ENCODE measurements around the gene LSR. TPM values are rescaled to one million over a fixed set of nuclear protein-coding genes. Genes with fewer than 3 reads are reported as not detected.
"Not testable (repeated sequence)": the region's sequence is repeated elsewhere in the genome, so short reads cannot be mapped to it uniquely, and the experiment has no call there.

LSR gene
- total RNA-seq, 1 donor from 2014 or later = 229 TPM

- not testable (repeated sequence) for DNase-seq (ENCODE audit: low spot score)
Measured at GRCh38 chr19:35286101-35286500, 37.3 kb downstream of the LSR start.

GRCh38 chr19:35287713-35288112 lies 38.9 kb downstream of the LSR start:
- no peak for DNase-seq (ENCODE audit: low spot score)

GRCh38 chr19:35288331-35288730 lies 39.5 kb downstream of the LSR start:
- DNase-seq (ENCODE audit: low spot score) = no peak

GRCh38 chr19:35288906-35289305 lies 40.1 kb downstream of the LSR start:
- DNase-seq (ENCODE audit: low spot score) = no peak

- DNase-seq (ENCODE audit: low spot score) = no peak
Measured at GRCh38 chr19:35290381-35291127, 41.8 kb downstream of the LSR start.

GRCh38 chr19:35291259-35291658 lies 42.5 kb downstream of the LSR start:
- DNase-seq (ENCODE audit: low spot score) = no peak

- no peak for DNase-seq (ENCODE audit: low spot score)
Measured at GRCh38 chr19:35291916-35292315, 43.1 kb downstream of the LSR start, which contains the start of gene MAG. Gene MAG, plus strand, starts transcription at chr19:35292161. Its CDS starts 3,248 bp downstream, at chr19:35295409.

GRCh38 chr19:35292421-35293362 lies 43.9 kb downstream of the LSR start:
- no peak for DNase-seq (ENCODE audit: low spot score)

- no peak for DNase-seq (ENCODE audit: low spot score)
Measured at GRCh38 chr19:35293363-35293739, 44.5 kb downstream of the LSR start.

GRCh38 chr19:35293808-35294207 lies 45.0 kb downstream of the LSR start:
- no peak for DNase-seq (ENCODE audit: low spot score)

GRCh38 chr19:35294328-35294727 lies 45.5 kb downstream of the LSR start:
- no peak for DNase-seq (ENCODE audit: low spot score)

GRCh38 chr19:35294859-35295791 lies 46.3 kb downstream of the LSR start:
- DNase-seq (ENCODE audit: low spot score) = no peak

- no peak for DNase-seq (ENCODE audit: low spot score)
Measured at GRCh38 chr19:35295792-35296462, 47.1 kb downstream of the LSR start.

GRCh38 chr19:35296644-35297514 lies 48.1 kb downstream of the LSR start:
- DNase-seq (ENCODE audit: low spot score) = no peak

GRCh38 chr19:35297515-35297848 lies 48.7 kb downstream of the LSR start:
- no peak for DNase-seq (ENCODE audit: low spot score)

GRCh38 chr19:35297922-35298321 lies 49.1 kb downstream of the LSR start:
- no peak for DNase-seq (ENCODE audit: low spot score)

GRCh38 chr19:35298561-35298972 lies 49.8 kb downstream of the LSR start:
- no peak for DNase-seq (ENCODE audit: low spot score)

- no peak for DNase-seq (ENCODE audit: low spot score)
Measured at GRCh38 chr19:35299523-35300338, 50.9 kb downstream of the LSR start.

GRCh38 chr19:35300339-35300649 lies 51.5 kb downstream of the LSR start:
- DNase-seq (ENCODE audit: low spot score) = no peak

- DNase-seq (ENCODE audit: low spot score) = no peak
Measured at GRCh38 chr19:35301961-35302360, 53.2 kb downstream of the LSR start.
